ENCODE data around the gene INO80.

GRCh38 chr15:40964634-40965033 lies 151.4 kb downstream of the INO80 start:
- TF ChIP-seq POLR2A (IDR thresholded peaks at IDR 0.05) (no peak), CTCF (IDR thresholded peaks at IDR 0.05) (no peak)
